HepG2 (cell line): ENCODE results near the gene FGF7.

ENCODE experiments used
- CTCF ChIP-seq: sonication (generic); formaldehyde crosslinking; IDR thresholded peaks from 2 replicates; pipeline ENCODE4 v1.5.0; 2020; ENCODE audit warnings: mild to moderate bottlenecking, missing genetic modification reagents, moderate library complexity
- ZNF567 ChIP-seq: sonication (generic); formaldehyde crosslinking; IDR thresholded peaks from 2 replicates; pipeline ENCODE4 v1.8.1; 2023; ENCODE audit warnings: mild to moderate bottlenecking, missing genetic modification reagents, borderline replicate concordance
- ZNF740 ChIP-seq: sonication (generic); formaldehyde crosslinking; IDR thresholded peaks from 2 replicates; pipeline ENCODE4 v1.4.0; 2020; ENCODE audit warnings: missing genetic modification reagents

- TF ChIP-seq ZNF567 (CRISPR knock-in tag) (no peak), ZNF740 (CRISPR knock-in tag) (no peak), CTCF (CRISPR knock-in tag) (no peak)
Observed at GRCh38 chr15:49410641-49411040, 12.4 kb upstream of the FGF7 start.
